GM21381 (cell line): ENCODE results near the gene NGEF.

Experiments
- ATAC-seq: cut with Tn5 transposase; IDR thresholded peaks from one replicate; pipeline ENCODE4 v1.9.1; 2021; ENCODE audit warnings: mild to moderate bottlenecking, moderate library complexity; ENCODE audit not compliant: unreplicated experiment

Gene NGEF

DNA sequence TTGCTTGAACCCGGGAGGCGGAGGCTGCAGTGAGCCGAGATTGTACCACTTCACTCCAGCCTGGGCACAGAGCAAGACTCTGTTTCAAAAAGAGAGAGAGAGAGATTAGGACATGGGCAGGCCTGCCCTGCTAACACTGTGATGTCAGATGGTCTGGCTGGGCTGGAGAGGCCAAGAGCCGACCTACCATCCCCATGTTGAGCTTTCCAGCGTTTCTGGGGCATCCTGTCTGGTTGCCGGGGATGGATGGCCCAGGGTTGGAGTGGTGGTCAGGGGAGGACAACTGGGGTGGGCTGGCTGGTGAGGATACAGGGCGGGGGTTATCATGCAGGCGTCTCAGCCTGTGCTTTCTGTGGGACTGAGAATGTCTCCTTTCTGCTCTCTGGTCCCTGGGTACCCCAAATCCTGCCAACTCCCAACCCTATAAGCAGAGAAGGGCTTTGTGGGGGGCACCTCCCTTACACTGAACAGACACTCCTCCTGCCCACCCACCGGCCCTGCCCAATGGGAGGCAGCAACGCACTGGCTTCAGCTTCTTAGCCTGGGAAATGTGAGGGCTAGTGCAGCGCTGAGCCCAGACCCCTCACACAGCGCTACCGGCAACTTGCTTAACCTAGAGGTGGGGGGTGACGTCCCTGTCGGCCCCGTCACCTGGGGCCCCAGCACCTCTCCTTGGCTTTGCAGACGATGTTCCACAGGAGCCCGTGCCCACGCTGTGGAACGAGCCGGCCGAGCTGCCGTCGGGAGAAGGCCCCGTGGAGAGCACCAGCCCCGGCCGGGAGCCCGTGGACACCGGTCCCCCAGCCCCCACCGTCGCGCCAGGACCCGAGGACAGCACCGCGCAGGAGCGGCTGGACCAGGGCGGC is 137.6 kb downstream of the NGEF start:
- no peak for ATAC-seq

DNA sequence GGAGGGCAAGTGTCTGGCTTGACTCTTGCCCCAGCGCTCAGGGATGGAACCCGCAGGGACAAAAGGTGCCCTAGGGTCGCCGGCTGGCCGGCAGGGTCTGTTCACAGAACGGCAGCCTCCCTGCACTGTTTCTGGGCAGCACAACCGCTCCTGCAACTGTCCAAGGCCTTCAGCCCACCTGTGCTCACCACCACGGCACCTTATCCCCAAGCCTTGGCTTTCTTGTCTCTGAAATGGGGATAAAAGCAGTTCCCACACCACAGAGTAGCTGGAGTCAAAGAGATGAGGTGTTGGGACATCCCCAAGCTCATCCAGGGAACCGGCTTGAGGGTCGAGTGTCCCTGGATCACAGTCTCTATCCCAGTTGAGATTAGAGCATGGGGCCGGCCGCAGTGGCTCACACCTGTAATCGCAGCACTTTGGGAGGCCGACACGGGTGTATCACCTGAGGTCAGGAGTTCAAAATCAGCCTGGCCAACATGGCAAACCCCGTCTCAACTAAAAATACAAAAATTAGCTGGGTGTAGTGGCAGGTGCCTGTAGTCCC is 138.3 kb downstream of the NGEF start:
- no peak for ATAC-seq

DNA sequence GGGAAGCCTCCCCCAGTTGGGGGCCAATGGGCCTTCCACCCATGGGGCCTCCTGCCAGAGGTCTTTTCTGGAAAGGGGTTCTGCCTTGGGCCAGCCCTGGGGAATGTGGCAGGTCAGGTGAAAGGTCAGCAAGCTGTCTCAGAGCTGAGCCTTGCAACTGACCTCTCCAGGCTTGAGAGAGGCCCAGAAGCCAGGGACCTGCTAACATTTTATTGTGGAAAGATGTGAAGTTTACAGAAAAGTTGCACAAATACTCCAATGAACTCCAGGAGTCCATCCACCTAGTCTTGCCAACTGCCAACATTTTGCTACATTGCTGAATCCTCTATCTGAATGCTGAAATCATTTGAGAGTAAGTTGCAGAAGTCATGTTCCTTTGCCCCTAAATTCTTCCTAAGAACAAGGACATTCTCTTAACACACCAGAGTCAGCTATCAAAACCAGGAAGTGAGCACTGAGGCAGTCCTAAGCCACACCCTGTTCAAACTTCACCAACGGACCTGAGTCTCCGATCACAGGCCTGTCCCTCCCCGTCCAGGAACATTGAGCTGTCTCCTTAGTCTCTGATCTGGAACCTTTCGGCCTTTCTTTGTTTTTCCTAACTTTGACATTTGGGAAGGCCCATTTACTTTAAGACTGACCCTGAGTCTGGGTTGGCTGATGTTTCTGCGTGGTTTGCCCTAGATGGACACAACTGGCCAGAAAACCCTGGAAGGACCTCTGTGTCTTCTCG is 139.0 kb downstream of the NGEF start:
- ATAC-seq, result no peak

DNA sequence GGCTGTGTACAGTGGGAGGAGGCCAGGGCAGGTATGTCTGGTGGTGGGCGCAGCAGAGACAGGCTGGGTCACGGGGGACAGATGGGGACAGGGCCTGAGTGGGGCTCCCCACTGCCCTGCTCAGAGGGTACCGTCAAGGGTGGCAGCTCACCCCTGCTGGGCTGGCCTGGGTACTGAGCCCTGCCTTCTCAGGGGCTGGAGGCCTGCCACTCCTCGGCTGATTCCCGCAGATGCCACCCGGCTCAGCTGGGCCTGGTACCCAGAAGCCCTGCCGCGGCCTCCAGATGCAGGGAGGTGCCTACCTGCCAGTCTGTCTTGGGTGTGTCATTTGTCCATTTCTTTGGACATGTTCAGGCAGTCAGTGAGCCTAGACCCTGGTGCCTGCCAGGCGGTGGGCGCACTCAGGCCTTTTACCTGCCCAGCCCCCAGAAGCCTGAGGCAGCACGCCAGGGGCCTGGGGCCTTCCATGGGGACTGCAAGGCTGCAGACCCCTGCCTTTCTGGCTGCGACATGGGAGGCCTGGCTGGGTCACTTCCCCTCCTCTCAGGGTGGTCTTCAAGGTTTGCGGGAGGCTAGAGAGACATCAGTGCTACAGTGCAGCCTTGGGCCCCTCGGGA is 139.7 kb downstream of the NGEF start:
- ATAC-seq, result no peak

DNA sequence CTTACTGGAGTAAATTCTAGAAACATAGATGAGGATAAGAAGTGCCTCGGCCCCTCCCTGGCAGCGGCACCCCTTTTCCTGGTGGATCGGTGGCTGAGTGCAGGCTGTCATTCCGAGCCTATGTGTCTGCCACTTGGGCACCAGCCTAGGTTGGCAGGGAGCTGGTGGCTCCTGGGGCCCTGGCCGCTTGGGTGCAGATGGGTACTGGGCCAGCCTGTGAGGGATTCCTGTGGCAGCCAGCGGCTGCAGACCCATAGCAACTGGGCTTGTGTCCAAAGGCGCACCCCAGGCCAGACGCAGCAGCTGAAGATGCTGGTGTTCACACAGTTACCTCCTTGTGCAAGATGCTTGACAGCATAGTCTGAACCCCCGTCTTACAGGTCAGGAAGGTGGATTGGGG is 140.2 kb downstream of the NGEF start:
- no peak for ATAC-seq

DNA sequence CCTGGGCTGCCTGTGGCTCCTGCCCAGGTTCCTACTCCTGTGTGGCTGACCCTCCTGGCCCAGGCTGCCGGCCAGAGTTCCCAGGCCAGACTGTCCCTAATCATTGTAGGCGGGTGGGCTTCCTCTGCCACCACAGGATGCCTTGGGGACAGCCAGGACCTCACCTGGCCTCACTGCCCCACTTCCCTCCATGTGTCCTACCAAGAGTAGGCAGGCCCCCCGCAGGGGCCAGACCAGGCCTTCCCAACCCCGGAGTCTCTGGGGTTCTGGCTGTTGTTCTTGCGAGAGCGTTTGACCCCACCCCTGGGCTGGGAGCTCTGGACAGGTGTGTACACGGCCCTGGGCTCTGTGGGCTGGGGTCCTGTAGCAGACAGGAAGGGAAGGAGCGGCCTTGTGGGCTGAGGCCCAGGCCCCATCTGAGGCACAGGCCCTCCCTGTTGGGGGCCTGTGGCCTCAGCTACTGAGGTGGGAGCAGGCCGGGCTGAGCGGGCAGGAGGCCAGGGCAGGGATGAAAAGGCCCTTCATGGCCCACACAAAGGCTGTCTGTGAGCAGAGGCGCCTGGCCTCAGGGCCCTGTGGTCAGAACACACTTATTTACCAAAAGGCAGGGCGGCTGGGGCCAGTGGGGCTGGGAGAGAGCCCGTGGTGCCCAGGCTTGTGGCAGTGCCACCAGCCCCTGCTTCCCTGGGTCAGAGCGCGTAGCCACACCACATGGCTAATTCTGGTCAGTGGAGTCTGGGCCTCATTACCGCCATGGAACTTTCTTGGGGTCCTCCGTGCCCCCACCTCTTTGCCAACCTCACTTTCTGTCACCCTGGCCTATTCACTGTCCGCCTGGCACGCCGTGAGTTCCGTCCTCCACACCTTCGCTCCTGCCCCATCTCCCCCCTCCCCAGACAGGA is 141.0 kb downstream of the NGEF start:
- no peak for ATAC-seq

DNA sequence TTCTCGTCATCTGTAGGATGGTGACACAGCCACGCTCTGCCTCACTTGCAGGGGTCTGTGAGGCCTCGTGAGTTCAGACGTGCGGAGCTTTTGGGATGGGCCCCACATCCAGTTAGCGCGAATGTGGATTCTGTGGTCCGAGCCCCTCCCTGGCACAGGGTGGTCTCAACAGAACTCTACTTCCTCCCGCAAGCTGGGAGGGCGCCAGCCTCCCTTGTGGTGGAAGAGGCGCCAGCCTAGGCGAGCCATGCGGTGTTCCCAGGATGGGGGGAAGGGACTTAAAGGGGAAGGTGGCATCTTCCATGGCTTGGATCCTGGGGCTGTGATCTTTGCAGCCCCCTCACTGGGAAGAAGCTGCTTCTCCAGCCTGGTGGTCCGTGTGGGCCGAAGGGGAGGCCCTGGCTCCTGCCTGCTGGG is 141.6 kb downstream of the NGEF start:
- ATAC-seq, result no peak

DNA sequence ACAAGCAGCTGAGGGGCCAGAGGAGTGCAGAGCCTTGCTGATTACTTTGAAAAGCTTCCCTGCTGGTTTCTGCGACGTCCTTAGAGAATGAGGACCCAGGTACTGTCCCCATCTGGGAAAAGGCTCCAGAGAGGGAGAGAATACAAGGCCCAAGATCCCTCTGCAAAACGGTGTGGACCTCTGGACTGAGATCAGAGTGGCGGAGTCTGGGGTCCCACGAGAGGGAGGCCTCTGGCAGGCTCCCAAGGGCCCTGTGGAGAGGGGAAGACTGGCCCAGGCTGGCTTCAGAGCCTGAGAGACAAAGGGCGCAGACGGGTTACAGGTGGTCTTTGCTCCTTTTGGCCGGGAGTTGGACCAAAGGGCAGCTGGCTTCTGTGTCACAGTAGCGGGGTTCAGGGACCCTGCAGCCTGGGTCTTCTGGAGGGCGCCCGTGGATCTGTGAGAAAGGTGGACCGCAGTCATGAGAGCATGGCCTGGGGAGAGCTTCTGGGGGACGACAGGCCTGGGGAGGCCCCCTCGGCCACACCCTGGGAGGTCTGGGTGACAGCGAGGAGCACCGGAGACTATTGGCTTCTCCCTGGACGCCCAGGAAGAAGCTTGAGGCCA is 142.2 kb downstream of the NGEF start:
- ATAC-seq, result no peak

DNA sequence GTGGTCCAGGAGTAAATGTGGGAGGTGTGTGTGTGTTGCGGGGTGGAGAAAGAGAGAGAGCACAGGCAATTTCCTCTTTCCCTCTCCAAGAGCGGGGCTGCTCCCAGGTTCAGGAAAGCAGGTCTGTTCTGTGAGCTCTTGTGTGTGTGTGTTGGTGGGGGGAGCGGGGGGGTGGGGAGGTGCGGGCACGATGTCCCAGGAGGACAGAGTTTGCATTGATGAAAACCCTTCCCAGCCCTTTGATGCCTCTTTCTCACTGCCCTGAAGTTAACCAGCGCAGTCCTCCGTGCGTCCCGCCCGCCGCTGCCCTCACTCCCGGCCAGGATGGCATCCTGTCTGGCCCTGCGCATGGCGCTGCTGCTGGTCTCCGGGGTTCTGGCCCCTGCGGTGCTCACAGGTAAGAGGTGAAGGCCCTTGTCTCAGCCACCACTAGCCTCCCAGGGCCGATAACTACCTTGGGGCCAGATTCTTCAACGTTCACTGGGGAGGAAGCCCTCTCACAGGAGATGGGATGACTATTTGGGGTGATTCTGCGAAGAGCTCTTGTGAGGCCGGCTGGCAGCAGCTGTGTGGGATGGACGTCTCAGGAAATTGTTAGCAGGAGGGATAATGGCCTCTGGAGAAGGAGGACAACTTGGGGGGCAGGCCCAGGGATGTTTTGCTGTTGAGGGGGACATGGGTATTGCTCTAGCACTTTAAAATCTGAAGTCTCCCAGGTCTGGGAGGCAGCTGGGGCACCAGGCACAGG is 142.9 kb downstream of the NGEF start, which contains the start of gene SNORC:
Gene SNORC (plus strand): TSS at position 247 of the 748 bp plus-strand sequence. CDS start 78 bp downstream, at position 325.
- no peak for ATAC-seq

DNA sequence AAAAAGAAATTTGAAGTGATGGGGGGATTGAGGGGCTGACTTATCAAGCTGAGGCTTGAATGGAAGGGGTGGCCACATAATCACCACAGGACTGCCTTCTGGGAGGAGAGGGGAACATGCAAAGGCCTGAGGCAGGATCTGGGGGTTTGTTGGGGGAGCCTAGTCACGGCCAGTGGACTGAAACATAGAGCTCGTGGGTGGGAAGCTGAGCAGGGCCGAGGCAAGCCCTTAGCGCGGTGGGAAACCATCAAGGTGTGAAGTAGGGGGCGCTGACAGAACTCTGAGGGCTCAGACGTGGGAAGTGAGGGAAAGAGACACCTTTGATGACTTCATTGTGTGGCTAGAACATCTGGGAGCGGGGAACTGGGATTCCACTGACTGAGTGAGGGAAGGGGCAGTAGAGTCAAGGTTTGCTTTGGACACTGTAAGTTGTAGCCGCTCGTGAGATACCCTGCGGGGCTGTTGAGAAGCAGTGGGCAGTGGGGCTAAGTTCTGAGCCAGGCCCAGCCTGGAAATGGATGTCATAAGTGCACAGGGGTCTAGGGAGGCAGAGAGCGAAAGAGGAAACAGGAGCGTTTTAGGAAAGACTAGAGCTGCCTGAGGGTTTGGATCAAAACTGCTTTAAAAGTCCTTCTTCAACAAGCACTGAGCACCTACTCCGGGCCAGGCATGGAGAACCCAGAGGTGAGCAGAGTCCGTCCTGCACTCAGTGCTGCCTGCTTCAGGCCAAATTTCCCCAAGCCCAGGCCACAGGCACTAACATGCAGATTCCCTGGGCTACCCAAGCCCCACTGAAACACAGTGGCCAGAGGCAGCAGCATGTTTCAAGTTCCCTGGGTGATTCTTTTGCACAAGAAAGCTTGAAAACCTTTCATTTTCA is 143.7 kb downstream of the NGEF start:
- ATAC-seq, result no peak

DNA sequence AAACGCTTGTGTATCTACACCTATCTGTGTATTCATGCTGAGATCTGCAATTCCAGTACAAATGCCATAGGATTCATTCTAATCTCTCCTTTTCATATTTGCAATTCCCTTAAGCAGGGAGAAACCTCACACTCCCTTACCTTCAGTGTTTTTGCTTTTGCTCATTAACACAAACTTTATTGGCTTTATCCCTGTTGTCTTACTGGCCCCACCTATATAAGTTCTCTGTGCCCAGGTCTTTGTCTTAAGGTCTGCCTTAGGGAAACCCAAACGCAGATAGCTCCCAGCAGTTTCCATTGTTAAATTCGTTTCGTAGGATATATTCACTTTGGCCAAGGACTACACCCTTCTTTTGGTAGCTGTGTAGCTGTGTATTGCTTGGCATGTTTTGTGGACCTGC is 147.0 kb downstream of the NGEF start:
- ATAC-seq, result no peak

DNA sequence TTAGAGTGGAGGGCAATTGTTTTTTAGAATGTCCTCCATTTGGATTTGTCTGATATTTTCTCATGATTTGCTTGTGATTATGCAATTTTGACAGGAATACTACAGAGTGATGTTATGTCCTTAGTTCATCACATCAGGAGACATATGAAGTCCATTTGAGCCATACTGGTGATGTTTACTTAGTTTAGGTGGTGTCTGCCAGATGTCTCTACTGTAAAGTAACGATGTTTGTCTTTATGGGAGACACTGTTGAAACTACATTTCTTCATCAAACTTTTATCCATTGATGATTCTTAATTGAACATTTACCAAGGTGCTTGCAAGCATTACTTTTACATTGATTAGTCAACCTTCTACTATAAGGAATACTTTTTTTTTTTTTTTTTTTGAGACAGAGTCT is 147.9 kb downstream of the NGEF start:
- no peak for ATAC-seq

DNA sequence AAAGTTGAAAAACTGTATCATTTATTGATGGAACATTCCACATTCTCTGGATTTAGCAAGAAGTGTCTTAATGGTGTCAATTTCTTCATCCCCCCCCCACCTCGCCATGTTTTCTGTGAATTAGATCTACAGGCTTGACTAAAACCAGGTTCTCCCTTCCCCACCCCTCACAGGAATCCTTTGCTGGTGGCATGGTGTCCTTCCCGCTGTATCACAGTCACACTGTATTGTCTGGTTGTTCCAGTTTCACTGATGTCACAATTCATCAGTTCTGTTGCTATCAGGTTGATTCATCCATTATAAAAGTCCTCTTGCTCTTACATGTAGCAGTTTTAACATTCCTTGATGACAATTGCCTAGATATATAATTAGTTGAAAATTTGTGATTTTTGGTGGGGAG is 149.1 kb downstream of the NGEF start:
- no peak for ATAC-seq

DNA sequence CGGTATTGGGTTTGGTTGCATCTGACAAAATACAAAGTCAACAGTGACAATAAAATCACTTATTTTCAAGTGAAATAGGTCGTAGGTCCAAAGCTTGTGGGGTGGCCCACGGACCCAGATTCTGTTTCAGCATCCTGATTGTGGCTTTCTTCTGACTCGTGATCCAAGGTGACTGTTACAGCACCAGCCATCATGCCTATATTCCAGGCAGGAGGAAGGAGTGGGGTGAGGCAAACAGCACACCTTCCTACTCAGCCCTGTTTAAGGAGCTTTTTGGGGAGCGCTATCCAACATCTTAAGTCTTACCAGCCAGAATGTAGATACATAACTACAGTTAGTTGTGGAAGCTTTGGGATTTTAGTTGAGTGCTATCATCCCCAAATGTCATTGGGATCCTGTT is 151.7 kb downstream of the NGEF start:
- no peak for ATAC-seq

DNA sequence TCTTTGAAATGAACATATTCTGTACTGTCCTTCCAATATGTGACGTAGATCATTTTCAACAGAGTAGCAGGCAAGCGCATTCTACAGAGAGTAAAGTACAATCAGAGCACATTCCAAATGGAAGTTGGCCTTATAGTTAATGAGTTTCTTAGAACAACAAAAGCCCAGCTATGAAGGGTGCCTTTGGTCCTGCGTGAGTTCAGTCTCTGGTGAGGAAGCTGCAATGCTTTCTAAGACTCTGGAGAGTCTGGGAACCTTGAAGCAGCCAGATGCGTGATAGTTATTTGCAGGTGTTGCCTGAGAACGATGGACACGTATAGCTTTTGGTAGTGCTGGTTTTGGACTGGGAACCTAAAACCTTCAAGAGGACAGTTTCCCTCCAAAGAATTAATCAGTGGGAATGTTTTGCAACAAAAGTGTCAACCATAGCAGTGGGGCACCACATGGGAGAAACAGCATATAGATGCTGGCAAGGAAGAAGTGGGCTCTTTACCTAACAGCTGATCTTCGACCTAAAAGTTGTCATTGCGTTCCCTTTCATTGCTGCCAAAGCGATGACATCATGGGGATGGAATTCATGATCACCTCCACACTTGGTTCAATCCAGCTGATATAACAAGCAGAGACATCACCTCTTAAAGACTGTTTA is 152.3 kb downstream of the NGEF start:
- ATAC-seq, result no peak

DNA sequence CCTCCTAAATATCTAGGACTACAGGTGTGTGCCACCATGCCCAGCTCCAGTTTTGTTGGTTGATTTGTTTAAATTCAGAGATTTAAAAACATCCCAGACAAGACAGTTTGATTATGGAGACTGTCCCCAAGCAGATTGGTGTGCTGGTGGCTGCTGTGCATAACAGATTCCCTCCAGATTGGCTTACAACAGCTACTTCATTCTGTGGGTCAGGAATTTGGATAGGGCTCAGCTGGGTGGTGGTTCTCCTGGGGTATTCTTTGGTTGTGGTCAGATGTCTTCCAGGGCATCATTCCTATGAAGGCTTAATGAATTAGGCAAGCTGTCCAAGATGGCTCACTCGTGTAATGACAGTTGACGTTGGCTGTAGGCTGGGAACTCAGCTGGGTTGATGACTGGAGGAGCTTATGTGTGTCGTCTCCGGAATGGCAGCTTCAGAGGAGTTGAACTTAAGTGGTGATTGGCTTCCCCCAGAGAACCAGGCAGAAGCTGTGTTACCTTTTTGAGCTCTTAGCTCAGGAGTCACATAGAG is 153.6 kb downstream of the NGEF start:
- ATAC-seq, result no peak

DNA sequence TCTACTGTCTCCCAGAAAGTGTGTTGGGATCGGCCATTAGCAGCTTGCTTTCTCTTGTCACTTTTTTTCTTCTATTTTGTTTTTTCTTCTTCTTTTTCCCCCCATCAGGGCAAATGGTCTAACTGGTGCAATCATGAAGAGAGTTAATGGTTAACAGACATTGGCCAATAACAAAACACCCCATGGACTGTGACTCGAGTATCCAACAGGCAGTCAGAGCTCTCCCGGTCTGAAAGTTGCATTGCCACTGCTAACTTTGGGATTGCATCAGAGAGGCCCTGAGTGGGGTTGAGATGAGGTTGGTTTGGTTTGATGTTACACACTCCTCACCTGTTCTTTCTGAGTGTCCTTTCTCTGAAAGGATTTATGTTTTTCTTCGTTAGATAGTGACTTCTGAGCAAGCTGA is 155.9 kb downstream of the NGEF start:
- ATAC-seq, result no peak

DNA sequence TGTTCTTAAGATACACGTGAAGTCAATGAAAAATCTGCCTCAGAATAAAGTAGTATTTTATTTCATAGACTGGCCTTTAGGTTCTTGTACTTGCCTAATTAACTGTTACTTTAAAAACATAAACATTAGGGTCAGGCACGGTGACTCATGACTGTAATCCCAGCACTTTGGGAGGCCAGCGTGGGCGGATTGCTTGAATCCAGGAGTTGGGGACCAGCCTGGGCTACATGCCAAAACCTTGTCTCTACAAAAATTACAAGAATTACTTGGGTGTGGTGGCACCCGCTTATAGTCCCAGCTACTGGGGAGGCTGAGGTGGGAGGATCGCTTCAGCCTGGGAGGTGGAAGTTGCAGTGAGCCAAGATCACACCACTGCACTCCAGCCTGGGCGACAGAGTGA is 159.0 kb downstream of the NGEF start:
- ATAC-seq, result no peak
